ENCODE measurements around the gene IL32. TPM values are rescaled to one million over a fixed set of nuclear protein-coding genes. Genes with fewer than 3 reads are reported as not detected.

IL32 gene
- total and polyA plus RNA-seq, 2 experiments from 2014 or later: 110 to 124 TPM

DNA sequence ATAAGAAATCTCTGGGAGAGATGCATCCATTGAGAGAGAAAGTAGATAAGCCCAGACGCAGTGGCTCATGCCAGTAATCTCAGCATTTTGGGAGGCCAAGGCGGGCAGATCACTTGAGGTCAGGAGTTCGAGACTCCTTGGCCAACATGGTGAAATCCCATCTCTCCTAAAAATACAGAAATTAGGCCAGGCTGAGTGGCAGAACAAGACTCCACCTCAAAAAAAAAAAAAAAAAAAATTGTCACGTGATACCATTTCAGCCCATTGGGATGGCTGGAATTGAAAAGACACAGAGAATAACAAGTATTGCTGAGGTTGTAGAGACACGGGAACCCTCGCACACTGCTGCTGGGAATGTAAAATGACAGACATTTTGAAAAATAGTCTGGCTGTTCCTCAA, 2.9 kb upstream of the IL32 start:
- no peaks in the 10 kb centered on the region for H4K20me1 ChIP-seq (ENCODE audit: insufficient read depth, poor library complexity, severe bottlenecking)
- H3K4me1 ChIP-seq (ENCODE audit: insufficient read depth): peaks cover 15% of the 10 kb centered on the region
- no peak overlapping the region for H3K4me2 ChIP-seq
- H3K4me3 ChIP-seq: no peak overlapping the region
- no peak overlapping the region for H2AFZ ChIP-seq
- TF ChIP-seq, protein P1, sequence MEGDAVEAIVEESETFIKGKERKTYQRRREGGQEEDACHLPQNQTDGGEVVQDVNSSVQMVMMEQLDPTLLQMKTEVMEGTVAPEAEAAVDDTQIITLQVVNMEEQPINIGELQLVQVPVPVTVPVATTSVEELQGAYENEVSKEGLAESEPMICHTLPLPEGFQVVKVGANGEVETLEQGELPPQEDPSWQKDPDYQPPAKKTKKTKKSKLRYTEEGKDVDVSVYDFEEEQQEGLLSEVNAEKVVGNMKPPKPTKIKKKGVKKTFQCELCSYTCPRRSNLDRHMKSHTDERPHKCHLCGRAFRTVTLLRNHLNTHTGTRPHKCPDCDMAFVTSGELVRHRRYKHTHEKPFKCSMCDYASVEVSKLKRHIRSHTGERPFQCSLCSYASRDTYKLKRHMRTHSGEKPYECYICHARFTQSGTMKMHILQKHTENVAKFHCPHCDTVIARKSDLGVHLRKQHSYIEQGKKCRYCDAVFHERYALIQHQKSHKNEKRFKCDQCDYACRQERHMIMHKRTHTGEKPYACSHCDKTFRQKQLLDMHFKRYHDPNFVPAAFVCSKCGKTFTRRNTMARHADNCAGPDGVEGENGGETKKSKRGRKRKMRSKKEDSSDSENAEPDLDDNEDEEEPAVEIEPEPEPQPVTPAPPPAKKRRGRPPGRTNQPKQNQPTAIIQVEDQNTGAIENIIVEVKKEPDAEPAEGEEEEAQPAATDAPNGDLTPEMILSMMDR (IDR thresholded peaks at IDR 0.05; ENCODE audit: poor library complexity): no peak
- TF ChIP-seq EZH2phosphoT487 (IDR thresholded peaks at IDR 0.05; ENCODE audit: low read depth, severe bottlenecking, unreplicated experiment) (no peak), EZH2 (IDR thresholded peaks at IDR 0.05; ENCODE audit: borderline replicate concordance) (no peak)
- no peaks in the 10 kb centered on the region for H3K79me2 ChIP-seq
- no peak for DNase-seq (ENCODE audit: low spot score)
- no peaks in the 10 kb centered on the region for H3K9me2 ChIP-seq (replicated peaks; ENCODE audit: insufficient read depth)
- peak overlapping the region; percentile 48 for H3K27ac ChIP-seq
- H3K36me3 ChIP-seq (replicated peaks; ENCODE audit: insufficient read depth, low read depth): no peaks in the 10 kb centered on the region
- H3K27me3 ChIP-seq: no peaks in the 10 kb centered on the region
- no peaks in the 10 kb centered on the region for H3K9me3 ChIP-seq (ENCODE audit: low read depth)
- 93% methylated on average over 6 of the region's 6 CpGs for WGBS (ENCODE audit: low lambda C conversion rate, missing lambda C conversion rate)

GRCh38 chr16:3063625-3064386, 1.6 kb upstream of the IL32 start:
- Histone ChIP-seq H3K9me3 (ENCODE audit: low read depth) (no peaks in the 10 kb centered on the region), H3K27me3 (no peaks in the 10 kb centered on the region), H3K4me2 (no peak overlapping the region), H4K20me1 (ENCODE audit: insufficient read depth, poor library complexity, severe bottlenecking) (no peaks in the 10 kb centered on the region), H3K4me1 (ENCODE audit: insufficient read depth) (peaks cover 12% of the 10 kb centered on the region), H3K79me2 (no peaks in the 10 kb centered on the region), H3K27ac (peak overlapping the region; percentile 89), H3K9me2 (replicated peaks; ENCODE audit: insufficient read depth) (no peaks in the 10 kb centered on the region), H2AFZ (no peak overlapping the region), H3K36me3 (replicated peaks; ENCODE audit: insufficient read depth, low read depth) (no peaks in the 10 kb centered on the region), H3K4me3 (no peak overlapping the region)
- DNase-seq (ENCODE audit: low spot score): no peak
- TF ChIP-seq EZH2 (IDR thresholded peaks at IDR 0.05; ENCODE audit: borderline replicate concordance) (no peak), EZH2phosphoT487 (IDR thresholded peaks at IDR 0.05; ENCODE audit: low read depth, severe bottlenecking, unreplicated experiment) (no peak)
- TF ChIP-seq, protein P1 (IDR thresholded peaks at IDR 0.05; ENCODE audit: poor library complexity): no peak
- WGBS (ENCODE audit: low lambda C conversion rate, missing lambda C conversion rate): 95% methylated on average over 8 of the region's 8 CpGs

DNA sequence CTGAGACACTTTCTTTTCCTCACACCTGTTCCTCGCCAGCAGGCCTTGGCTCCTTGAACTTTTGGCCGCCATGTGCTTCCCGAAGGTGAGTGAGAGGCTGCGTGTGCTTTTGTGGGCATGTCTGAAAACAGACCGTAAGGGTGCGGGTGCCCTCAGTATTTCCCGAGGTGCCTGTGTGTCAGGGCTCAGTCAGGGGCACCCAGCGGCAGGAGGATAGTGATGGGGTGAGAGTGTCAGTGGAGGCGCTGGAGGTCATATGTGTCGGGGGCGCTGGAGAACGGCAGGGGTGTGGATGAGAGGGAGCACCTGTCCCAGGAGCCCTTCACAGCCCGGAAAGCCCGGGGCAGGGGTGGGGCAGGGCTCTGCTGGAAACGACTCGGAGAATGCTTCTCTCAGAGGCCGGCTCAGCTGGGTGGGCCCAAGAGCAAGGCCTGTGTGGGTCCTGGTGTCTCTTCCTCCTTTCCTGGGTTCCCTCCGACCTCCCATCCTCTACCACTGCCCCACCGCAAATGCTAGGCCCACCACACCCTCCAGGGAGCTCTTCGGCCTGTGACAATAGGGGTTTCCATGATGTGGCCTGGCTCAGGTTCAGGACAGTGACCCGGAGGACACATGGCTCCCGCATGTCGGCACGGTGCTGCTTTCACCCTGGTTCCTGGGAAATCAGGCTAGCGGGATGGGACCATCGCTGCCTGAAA, 451 bp downstream of the IL32 start:
- Histone ChIP-seq H3K9me3 (ENCODE audit: low read depth) (no peaks in the 10 kb centered on the region), H3K4me2 (peak overlapping the region; percentile 66), H3K79me2 (no peaks in the 10 kb centered on the region), H3K4me1 (ENCODE audit: insufficient read depth) (peaks cover 5% of the 10 kb centered on the region), H3K36me3 (replicated peaks; ENCODE audit: insufficient read depth, low read depth) (no peaks in the 10 kb centered on the region), H3K4me3 (no peak overlapping the region), H3K27ac (peak overlapping the region; percentile 89), H2AFZ (no peak overlapping the region), H4K20me1 (ENCODE audit: insufficient read depth, poor library complexity, severe bottlenecking) (no peaks in the 10 kb centered on the region), H3K9me2 (replicated peaks; ENCODE audit: insufficient read depth) (no peaks in the 10 kb centered on the region), H3K27me3 (no peaks in the 10 kb centered on the region)
- TF ChIP-seq, protein P1 (IDR thresholded peaks at IDR 0.05; ENCODE audit: poor library complexity): no peak
- TF ChIP-seq EZH2 (IDR thresholded peaks at IDR 0.05; ENCODE audit: borderline replicate concordance) (no peak), EZH2phosphoT487 (IDR thresholded peaks at IDR 0.05; ENCODE audit: low read depth, severe bottlenecking, unreplicated experiment) (no peak)
- 91% methylated on average over 26 of the region's 26 CpGs for WGBS (ENCODE audit: low lambda C conversion rate, missing lambda C conversion rate)
- no peak for DNase-seq (ENCODE audit: low spot score)

All from hepatocyte (in vitro differentiated cells).